IPS-18a (cell line): ENCODE results near the gene GRM7.

Experiments used
- H3K27ac ChIP-seq: one replicate; pipeline ENCODE4 v1.5.1; 2013; ENCODE audit warnings: low read length
- H3K27me3 ChIP-seq: one replicate; pipeline ENCODE4 v1.6.1; 2013; ENCODE audit warnings: mild to moderate bottlenecking, low read length; ENCODE audit not compliant: control insufficient read depth, insufficient read depth
- H3K36me3 ChIP-seq: one replicate; pipeline ENCODE4 v1.6.1; 2013; ENCODE audit warnings: low read depth, low read length; ENCODE audit not compliant: control insufficient read depth
- H3K4me1 ChIP-seq: one replicate; pipeline ENCODE4 v1.6.1; 2013; ENCODE audit warnings: low read depth, low read length; ENCODE audit not compliant: control insufficient read depth
- H3K4me3 ChIP-seq: one replicate; pipeline ENCODE4 v1.5.1; 2013; ENCODE audit warnings: low read length
- H3K9ac ChIP-seq: one replicate; pipeline ENCODE4 v1.6.1; 2013; ENCODE audit warnings: mild to moderate bottlenecking, low read length, moderate library complexity
- H3K9me3 ChIP-seq: one replicate; pipeline ENCODE4 v1.6.1; 2013; ENCODE audit warnings: low read depth, low read length; ENCODE audit not compliant: control insufficient read depth

GRM7 gene

GRCh38 chr3:7581831-7582230, 720.9 kb downstream of the GRM7 start:
- H3K9me3 ChIP-seq: no peaks in the 10 kb centered on the region
- H3K9ac ChIP-seq: no peak overlapping the region
- H3K4me1 ChIP-seq: no peaks in the 10 kb centered on the region
- no peak overlapping the region for H3K4me3 ChIP-seq
- H3K27ac ChIP-seq: no peak overlapping the region
- no peaks in the 10 kb centered on the region for H3K27me3 ChIP-seq
- no peaks in the 10 kb centered on the region for H3K36me3 ChIP-seq

GRCh38 chr3:7585052-7585451, 724.1 kb downstream of the GRM7 start:
- H3K4me1 ChIP-seq: no peaks in the 10 kb centered on the region
- H3K9me3 ChIP-seq: no peaks in the 10 kb centered on the region
- H3K9ac ChIP-seq: no peak overlapping the region
- H3K27me3 ChIP-seq: no peaks in the 10 kb centered on the region
- H3K4me3 ChIP-seq: no peak overlapping the region
- H3K36me3 ChIP-seq: no peaks in the 10 kb centered on the region
- no peak overlapping the region for H3K27ac ChIP-seq

- Histone ChIP-seq H3K36me3 (no peaks in the 10 kb centered on the region), H3K9me3 (no peaks in the 10 kb centered on the region), H3K4me1 (no peaks in the 10 kb centered on the region), H3K27me3 (no peaks in the 10 kb centered on the region), H3K27ac (no peak overlapping the region), H3K9ac (no peak overlapping the region), H3K4me3 (no peak overlapping the region)
These were observed 727.3 kb downstream of the GRM7 start for GRCh38 chr3:7588236-7588635.

- H3K4me1 ChIP-seq: no peaks in the 10 kb centered on the region
- H3K9ac ChIP-seq: no peak overlapping the region
- H3K36me3 ChIP-seq: no peaks in the 10 kb centered on the region
- no peak overlapping the region for H3K4me3 ChIP-seq
- H3K9me3 ChIP-seq: no peaks in the 10 kb centered on the region
- H3K27me3 ChIP-seq: no peaks in the 10 kb centered on the region
- H3K27ac ChIP-seq: no peak overlapping the region
These were observed 728.6 kb downstream of the GRM7 start for GRCh38 chr3:7589526-7589925.

- H3K4me1 ChIP-seq: peaks cover 9% of the 10 kb centered on the region
- no peaks in the 10 kb centered on the region for H3K9me3 ChIP-seq
- no peaks in the 10 kb centered on the region for H3K27me3 ChIP-seq
- H3K9ac ChIP-seq: no peak overlapping the region
- no peaks in the 10 kb centered on the region for H3K36me3 ChIP-seq
- no peak overlapping the region for H3K4me3 ChIP-seq
- no peak overlapping the region for H3K27ac ChIP-seq
These were observed 741.4 kb downstream of the GRM7 start for GRCh38 chr3:7602297-7602696.

- Histone ChIP-seq H3K9me3 (no peaks in the 10 kb centered on the region), H3K4me1 (no peaks in the 10 kb centered on the region), H3K27me3 (no peaks in the 10 kb centered on the region), H3K4me3 (no peak overlapping the region), H3K9ac (no peak overlapping the region), H3K36me3 (no peaks in the 10 kb centered on the region), H3K27ac (no peak overlapping the region)
These were observed 746.2 kb downstream of the GRM7 start for GRCh38 chr3:7607083-7607482.

GRCh38 chr3:7607676-7608075, 746.8 kb downstream of the GRM7 start:
- Histone ChIP-seq H3K9me3 (no peaks in the 10 kb centered on the region), H3K9ac (no peak overlapping the region)

GRCh38 chr3:7610634-7611033, 749.7 kb downstream of the GRM7 start:
- Histone ChIP-seq H3K36me3 (no peaks in the 10 kb centered on the region), H3K9me3 (no peaks in the 10 kb centered on the region), H3K9ac (no peak overlapping the region), H3K27ac (no peak overlapping the region), H3K4me3 (no peak overlapping the region), H3K4me1 (no peaks in the 10 kb centered on the region), H3K27me3 (no peaks in the 10 kb centered on the region)

More at GRCh38 chr3:7607676-7608075, 746.8 kb downstream of the GRM7 start:
- Histone ChIP-seq H3K4me1 (no peaks in the 10 kb centered on the region), H3K36me3 (no peaks in the 10 kb centered on the region), H3K4me3 (no peak overlapping the region), H3K27me3 (no peaks in the 10 kb centered on the region), H3K27ac (no peak overlapping the region)

GRCh38 chr3:7615043-7615442, 754.1 kb downstream of the GRM7 start:
- Histone ChIP-seq H3K4me3 (no peak overlapping the region), H3K9me3 (no peaks in the 10 kb centered on the region), H3K27me3 (no peaks in the 10 kb centered on the region), H3K36me3 (no peaks in the 10 kb centered on the region), H3K9ac (no peak overlapping the region), H3K4me1 (no peaks in the 10 kb centered on the region), H3K27ac (no peak overlapping the region)

- no peaks in the 10 kb centered on the region for H3K4me1 ChIP-seq
- H3K9me3 ChIP-seq: no peaks in the 10 kb centered on the region
- H3K36me3 ChIP-seq: no peaks in the 10 kb centered on the region
- H3K9ac ChIP-seq: no peak overlapping the region
- H3K27me3 ChIP-seq: no peaks in the 10 kb centered on the region
- H3K4me3 ChIP-seq: no peak overlapping the region
- H3K27ac ChIP-seq: no peak overlapping the region
These were observed 757.7 kb downstream of the GRM7 start for GRCh38 chr3:7618606-7619005.

- H3K9ac ChIP-seq: no peak overlapping the region
- H3K36me3 ChIP-seq: no peaks in the 10 kb centered on the region
- no peaks in the 10 kb centered on the region for H3K4me1 ChIP-seq
- H3K9me3 ChIP-seq: no peaks in the 10 kb centered on the region
- H3K4me3 ChIP-seq: no peak overlapping the region
- H3K27me3 ChIP-seq: no peaks in the 10 kb centered on the region
- H3K27ac ChIP-seq: no peak overlapping the region
These were observed 759.5 kb downstream of the GRM7 start for GRCh38 chr3:7620401-7620800.

GRCh38 chr3:7621046-7621630, 760.2 kb downstream of the GRM7 start:
- Histone ChIP-seq H3K36me3 (no peaks in the 10 kb centered on the region), H3K4me1 (no peaks in the 10 kb centered on the region), H3K27ac (no peak overlapping the region), H3K4me3 (no peak overlapping the region), H3K27me3 (no peaks in the 10 kb centered on the region), H3K9ac (no peak overlapping the region), H3K9me3 (no peaks in the 10 kb centered on the region)
